GM12892 (cell line): ENCODE measurements around the gene SNW1.

Source experiments
- DNase-seq: peaks from one replicate; pipeline ENCODE4 v3.0.0; 2011; ENCODE audit not compliant: insufficient read length
- FAIRE-seq: peaks from 2 replicates; lab custom pipeline; 2011; peaks lifted over from hg19 to GRCh38; lab: Jason Lieb, UNC
- POLR2A ChIP-seq: IDR thresholded peaks from 2 replicates; pipeline ENCODE4 v1.6.1; 2011; ENCODE audit warnings: low read depth, low read length, control low read depth
- POLR2AphosphoS5 ChIP-seq: IDR thresholded peaks from 2 replicates; pipeline ENCODE4 v1.6.1; 2011; ENCODE audit warnings: low read depth, low read length, control low read depth
- TAF1 ChIP-seq: IDR thresholded peaks from 2 replicates; pipeline ENCODE4 v1.6.1; 2011; ENCODE audit warnings: low read depth, mild to moderate bottlenecking, control low read depth, low read length, borderline replicate concordance

SNW1 gene

DNA sequence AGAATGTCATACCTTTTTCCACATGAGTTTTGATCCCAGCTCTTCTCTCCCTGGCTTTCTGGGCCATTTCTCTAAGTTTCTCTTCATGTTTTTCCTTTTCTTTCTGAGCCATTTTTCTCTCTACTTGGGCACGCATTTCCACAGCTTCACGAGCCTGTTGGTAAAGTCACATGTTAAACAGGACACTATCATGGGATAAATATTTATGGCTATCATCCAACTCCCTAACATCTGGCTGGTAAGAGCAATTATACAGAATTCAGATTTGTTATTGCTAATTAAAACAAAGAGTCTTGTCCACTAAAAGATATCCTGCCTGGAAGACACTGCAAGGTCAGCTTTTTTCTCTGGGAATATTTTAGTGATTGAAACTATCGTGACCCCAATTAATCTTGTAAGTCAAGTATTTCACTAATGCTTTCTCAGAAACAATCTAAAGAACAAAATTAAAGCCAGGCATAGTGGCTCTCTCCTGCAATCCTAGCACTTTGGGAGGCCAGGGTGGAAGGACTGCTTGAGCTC lies 29.9 kb downstream of the SNW1 start:
- DNase-seq (no peak), FAIRE-seq (no peak)
- no peak for TF ChIP-seq POLR2A
- no peak for TF ChIP-seq TAF1
- no peak for TF ChIP-seq POLR2AphosphoS5

DNA sequence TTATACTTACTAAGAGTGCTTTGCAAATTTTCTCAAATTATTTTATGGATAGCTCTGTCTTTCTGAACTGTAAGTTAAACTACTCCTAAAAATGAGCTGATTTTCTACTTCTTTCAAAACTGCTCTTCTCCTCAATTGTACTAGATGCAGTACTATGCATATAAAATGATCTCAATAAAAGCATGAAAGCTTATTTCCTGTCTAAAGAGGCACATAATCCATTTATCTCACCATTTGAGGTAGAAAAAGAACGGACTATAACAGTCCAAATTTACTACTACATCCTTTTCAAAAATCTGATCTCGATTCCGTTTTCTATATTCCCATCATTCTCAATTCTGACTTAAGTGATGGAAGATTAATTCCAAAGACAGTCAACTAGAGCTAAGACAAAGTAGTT lies 38.7 kb downstream of the SNW1 start:
- FAIRE-seq (no peak), DNase-seq (no peak)
- TF ChIP-seq POLR2AphosphoS5 (no peak), TAF1 (no peak), POLR2A (no peak)

DNA sequence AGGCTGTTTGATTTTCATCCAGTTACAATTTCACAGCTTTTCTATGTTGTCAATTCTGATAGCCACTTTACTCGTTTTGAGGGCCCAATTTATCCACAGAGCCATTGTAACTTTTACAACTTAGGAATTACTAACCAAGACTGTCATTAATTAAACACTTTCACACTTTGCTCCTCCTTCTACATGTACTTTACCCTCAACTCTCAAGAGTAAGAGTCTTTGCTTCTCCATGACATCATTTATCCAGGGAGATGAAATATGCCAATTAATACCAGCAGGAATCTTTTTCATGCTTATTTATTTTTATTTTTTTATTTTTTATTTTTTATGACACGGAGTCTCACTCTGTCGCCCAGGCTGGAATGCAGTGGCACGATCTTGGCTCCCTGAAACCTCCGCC lies 39.5 kb downstream of the SNW1 start:
- no peak for DNase-seq
- no peak for TF ChIP-seq TAF1
- TF ChIP-seq POLR2AphosphoS5: no peak
- no peak for TF ChIP-seq POLR2A
- no peak for FAIRE-seq

DNA sequence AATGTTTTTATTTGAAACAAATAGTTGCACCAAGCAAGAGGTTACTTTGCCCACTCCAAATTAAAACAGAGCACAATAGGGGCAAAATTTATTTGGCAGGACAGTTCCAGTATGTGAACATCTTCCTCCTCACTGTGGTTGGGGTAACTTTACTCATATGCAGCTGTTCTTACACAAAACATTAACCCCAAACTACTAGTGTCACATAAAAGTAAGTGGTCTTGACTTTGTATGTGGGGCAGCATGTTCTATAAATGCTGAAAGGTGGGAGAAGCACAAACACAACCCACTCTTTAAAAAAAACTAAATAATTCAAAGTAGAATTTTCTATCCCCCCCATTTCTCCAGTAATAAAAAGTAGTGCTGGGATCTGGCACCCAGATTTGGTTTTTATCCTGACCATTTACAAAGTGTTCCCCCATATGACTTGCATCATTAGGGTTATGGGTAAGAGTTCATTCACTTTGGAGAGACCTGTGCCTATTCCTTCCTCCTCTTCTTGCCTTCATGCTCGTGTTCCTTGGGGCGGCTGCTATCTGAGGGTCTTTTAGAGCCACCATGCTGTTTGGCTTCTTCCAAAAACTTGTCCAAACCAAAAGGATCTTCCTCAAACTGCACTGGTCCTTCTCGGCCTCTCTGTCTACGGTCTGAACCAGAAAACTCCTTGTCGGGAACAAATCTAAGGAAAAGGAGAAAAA lies 43.2 kb downstream of the SNW1 start:
- TF ChIP-seq POLR2A: peak; percentile 21; the same call in 1 of the 2 replicates
- no peak for TF ChIP-seq POLR2AphosphoS5
- FAIRE-seq: no peak
- no peak for DNase-seq

DNA sequence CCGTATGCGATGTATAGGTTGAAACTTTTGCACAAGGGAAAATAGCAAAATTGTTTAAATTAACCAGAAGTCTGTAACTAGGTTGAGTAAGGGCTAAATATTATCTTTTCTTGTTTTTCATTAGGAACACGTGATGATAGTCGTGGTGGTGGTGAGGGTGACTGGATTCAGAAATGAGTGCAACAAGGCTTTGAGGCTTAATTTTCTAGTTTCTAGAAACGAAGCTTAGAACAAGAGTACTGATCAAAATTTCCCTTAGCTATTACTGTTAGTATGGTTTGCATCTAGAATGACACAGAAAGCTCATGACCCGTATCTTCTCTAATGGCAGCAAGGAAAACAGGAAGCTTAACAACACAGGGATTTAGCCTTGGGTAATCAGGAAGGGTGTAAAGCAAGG lies 46.0 kb downstream of the SNW1 start:
- DNase-seq (no peak), FAIRE-seq (peak; percentile 9)
- TF ChIP-seq POLR2AphosphoS5 (no peak), TAF1 (no peak), POLR2A (no peak)

DNA sequence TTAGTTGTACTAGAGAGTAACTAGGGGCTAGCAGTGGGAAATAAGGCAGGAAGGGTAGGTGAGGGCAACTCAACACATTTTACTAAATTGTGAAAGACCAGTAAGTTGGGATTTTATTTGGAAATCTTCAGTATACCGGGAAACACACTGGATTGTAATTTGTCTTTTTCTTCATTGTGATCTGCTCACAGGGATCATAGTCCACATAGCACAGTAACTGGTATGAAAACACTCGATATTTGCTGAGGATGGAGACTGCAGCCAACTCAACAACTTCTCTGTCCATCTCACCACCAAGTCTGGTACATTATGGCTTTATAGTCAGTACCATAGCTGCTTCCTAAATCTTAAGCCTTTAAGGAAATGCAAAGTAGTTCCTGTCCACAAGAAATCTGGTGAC lies 50.6 kb downstream of the SNW1 start:
- DNase-seq (no peak), FAIRE-seq (no peak)
- TF ChIP-seq POLR2AphosphoS5: no peak

DNA sequence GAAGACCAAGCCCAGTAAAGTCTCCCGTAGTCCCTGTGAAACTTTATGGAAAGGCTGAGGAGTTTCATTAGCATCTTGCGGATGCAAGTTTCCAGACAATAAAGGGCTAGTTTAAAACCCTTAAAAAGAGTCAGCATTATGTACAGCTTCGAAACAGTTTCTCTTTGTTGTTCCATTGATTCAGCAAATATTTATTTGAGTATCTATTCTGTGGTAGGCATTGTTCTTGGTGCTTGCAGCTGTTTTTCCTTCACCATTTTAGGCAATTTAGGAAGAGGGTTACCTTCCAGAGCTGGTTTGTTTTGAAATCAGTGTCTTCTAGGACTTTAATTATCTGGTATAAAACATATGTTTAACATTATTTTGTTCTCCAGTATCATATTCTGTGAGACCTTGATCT lies 51.5 kb downstream of the SNW1 start:
- DNase-seq: no peak
- FAIRE-seq: no peak
- TF ChIP-seq POLR2AphosphoS5 (no peak), POLR2A (no peak), TAF1 (no peak)

DNA sequence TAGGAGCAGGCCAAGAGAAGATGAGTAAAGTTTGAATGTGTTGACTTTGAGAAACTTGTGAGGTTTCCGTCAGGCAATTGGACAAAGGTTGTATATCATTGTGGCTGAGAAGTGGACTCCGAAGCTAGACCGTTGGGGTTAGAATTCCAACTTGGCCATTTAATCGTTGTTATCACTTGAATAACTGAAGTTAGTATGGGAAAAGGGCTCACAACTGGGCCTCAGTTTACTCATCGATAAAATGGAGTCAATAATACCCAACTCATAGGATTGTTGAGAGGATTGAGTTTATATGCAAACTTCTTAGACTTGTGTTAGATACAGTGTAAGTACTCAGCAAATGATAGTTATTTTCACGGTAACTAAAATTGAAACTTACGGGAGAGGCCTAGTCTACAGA lies 52.2 kb downstream of the SNW1 start:
- FAIRE-seq: peak; percentile 78
- TF ChIP-seq POLR2A (no peak), POLR2AphosphoS5 (no peak), TAF1 (no peak)

DNA sequence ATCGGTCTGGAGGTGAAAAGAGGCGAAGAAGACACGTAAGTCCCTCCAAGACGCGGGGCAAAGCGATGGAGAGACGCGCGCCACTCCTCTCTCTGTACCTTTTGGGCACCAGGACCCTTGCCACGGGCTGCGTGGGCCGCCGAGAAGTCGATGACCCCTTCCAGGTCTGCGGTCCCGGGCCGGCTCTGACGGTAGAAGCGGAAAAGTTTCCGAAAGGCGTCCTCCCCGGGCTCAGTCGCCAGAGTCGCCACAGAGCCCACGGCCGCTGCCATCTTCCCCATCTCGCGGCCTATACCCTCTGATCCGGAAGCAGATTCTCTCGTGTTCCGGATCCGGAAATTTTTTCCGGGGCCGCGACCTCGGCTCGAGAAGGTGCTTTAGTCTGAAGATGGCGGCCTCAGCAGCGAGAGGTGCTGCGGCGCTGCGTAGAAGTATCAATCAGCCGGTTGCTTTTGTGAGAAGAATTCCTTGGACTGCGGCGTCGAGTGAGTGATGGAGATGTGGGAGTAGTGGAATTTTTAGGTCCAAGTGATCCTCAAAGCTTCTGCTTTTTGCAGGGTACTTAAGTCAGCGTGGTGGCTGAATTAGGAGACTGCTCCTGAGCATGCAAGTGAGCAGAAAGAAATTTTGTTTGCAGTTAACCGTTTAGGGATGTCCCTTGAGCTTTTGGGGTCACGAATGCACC lies 53.1 kb downstream of the SNW1 start, which contains the start of the genes ALKBH1 and SLIRP:
Gene ALKBH1 (minus strand): TSS at position 300 of the 685 bp plus-strand sequence. CDS start 19 bp downstream, at position 281.
Gene SLIRP (plus strand): TSS at position 380 of the 685 bp plus-strand sequence. CDS start 9 bp downstream, at position 389.
- TF ChIP-seq POLR2A: peak; percentile 99
- TF ChIP-seq TAF1: peak; percentile 98
- peak; percentile 96 for TF ChIP-seq POLR2AphosphoS5
- DNase-seq (peak; percentile 83), FAIRE-seq (peak; percentile 84)

More for the DNA sequence above, 52.2 kb downstream of the SNW1 start:
- DNase-seq: no peak

DNA sequence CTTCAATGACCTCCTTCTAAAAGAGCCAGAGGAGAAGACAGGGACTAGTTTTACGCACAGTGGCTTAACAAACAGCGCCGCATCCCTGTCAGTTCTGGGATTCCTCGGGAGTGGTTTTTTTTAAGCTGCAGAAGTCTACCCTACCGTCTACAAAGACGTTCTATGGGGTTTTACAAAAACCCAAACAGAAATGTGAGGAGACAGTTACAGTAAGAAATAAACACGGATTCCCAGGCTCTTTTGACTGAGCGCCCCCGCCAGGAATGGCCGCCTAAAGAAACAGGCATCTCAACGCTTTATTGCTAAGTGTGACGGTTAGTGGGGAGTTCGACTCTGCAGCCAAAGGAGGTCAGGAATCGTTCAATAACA lies 53.6 kb downstream of the SNW1 start:
- DNase-seq (peak; percentile 10), FAIRE-seq (peak; percentile 27)
- TF ChIP-seq TAF1: no peak
- no peak for TF ChIP-seq POLR2A
- TF ChIP-seq POLR2AphosphoS5: no peak

DNA sequence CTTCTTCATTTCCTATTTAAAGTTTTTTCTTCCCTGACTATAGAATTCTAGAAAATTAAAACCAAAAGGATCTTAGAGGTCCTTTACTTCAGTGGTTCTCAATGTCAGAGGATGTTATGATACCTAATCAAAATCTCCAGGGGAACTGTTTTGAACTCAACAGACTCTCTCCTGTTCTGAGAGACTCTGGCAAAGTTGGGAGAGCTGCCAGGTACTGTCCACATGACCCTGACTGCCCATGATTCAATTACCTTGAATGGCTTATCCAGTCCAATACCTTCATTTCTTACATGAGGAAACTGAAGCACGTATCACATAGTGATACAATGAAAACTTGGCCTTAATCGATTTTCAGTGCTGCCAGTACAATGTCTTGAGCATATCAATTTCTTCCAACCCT lies 69.7 kb downstream of the SNW1 start:
- DNase-seq: no peak
- no peak for FAIRE-seq
- TF ChIP-seq POLR2AphosphoS5: no peak
- no peak for TF ChIP-seq POLR2A
- TF ChIP-seq TAF1: no peak

DNA sequence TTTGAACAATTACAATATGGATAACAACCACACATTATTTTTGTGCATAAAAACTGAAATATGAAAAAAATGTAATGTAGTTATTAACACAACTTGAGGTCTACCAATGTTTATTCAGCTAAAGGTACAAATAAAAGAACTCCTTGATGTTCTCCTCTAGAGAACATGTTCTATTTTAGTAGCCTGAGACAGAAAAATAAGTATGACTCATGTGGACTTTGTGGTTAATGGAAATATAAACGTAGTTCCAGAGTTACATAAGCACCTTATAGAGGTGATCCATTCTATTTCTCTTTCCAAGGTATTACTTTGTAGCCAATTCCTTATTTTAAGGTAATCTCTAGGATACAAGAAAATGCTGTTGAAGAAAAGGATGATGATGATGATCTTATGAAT lies 78.8 kb downstream of the SNW1 start:
- FAIRE-seq: no peak
- DNase-seq: no peak

More for the DNA sequence above, 78.8 kb downstream of the SNW1 start:
- TF ChIP-seq TAF1: no peak
- TF ChIP-seq POLR2A: no peak
- TF ChIP-seq POLR2AphosphoS5: no peak
